HG03108 (cell line): ENCODE measurements around the gene CASP3.
"Not testable (repeated sequence)": the region's sequence is repeated elsewhere in the genome, so short reads cannot be mapped to it uniquely, and the experiment has no call there.

Experiments used
- ATAC-seq: cut with Tn5 transposase; IDR thresholded peaks from one replicate; pipeline ENCODE4 v1.9.1; 2021; ENCODE audit warnings: moderate library complexity; ENCODE audit not compliant: unreplicated experiment

Gene CASP3

GRCh38 chr4:184664445-184665210, 15.4 kb upstream of the CASP3 start:
- ATAC-seq, result no peak

GRCh38 chr4:184662236-184662635, 13.0 kb upstream of the CASP3 start:
- no peak for ATAC-seq

GRCh38 chr4:184660978-184661377, 11.7 kb upstream of the CASP3 start:
- ATAC-seq, result no peak

GRCh38 chr4:184657820-184658219, 8.6 kb upstream of the CASP3 start:
- ATAC-seq, result not testable (repeated sequence)

- no peak for ATAC-seq
Measured at GRCh38 chr4:184657144-184657543, 7.9 kb upstream of the CASP3 start.

- no peak for ATAC-seq
Measured at GRCh38 chr4:184655889-184656869, 6.9 kb upstream of the CASP3 start.

GRCh38 chr4:184653650-184654049, 4.4 kb upstream of the CASP3 start:
- ATAC-seq, result no peak

GRCh38 chr4:184652681-184653080, 3.4 kb upstream of the CASP3 start:
- ATAC-seq, result not testable (repeated sequence)

GRCh38 chr4:184651899-184652298, 2.7 kb upstream of the CASP3 start:
- no peak for ATAC-seq

GRCh38 chr4:184649971-184650855, 966 bp upstream of the CASP3 start:
- no peak for ATAC-seq

- peak; percentile 19 for ATAC-seq
Measured at GRCh38 chr4:184648313-184649025, 778 bp downstream of the CASP3 start.

- ATAC-seq, result no peak
Measured at GRCh38 chr4:184648054-184648312, 1.3 kb downstream of the CASP3 start.

GRCh38 chr4:184647266-184648053, 1.8 kb downstream of the CASP3 start:
- no peak for ATAC-seq

- ATAC-seq, result no peak
Measured at GRCh38 chr4:184645904-184646610, 3.2 kb downstream of the CASP3 start.

- no peak for ATAC-seq
Measured at GRCh38 chr4:184644553-184645307, 4.5 kb downstream of the CASP3 start.

- ATAC-seq, result no peak
Measured at GRCh38 chr4:184643731-184644130, 5.5 kb downstream of the CASP3 start.

GRCh38 chr4:184641451-184641850, 7.8 kb downstream of the CASP3 start:
- no peak for ATAC-seq

- no peak for ATAC-seq
Measured at GRCh38 chr4:184641022-184641421, 8.2 kb downstream of the CASP3 start.
